Activated T-cell treated with anti-CD3 and anti-CD28 coated beads for 4 hours (primary cell): ENCODE data around the gene ZP1.
"Not testable (repeated sequence)": the region's sequence is repeated elsewhere in the genome, so short reads cannot be mapped to it uniquely, and the experiment has no call there.

ENCODE experiments used
- DNase-seq: peaks from one replicate; pipeline ENCODE4 v3.0.0-alpha.2; 2020

ZP1 gene, protein sequence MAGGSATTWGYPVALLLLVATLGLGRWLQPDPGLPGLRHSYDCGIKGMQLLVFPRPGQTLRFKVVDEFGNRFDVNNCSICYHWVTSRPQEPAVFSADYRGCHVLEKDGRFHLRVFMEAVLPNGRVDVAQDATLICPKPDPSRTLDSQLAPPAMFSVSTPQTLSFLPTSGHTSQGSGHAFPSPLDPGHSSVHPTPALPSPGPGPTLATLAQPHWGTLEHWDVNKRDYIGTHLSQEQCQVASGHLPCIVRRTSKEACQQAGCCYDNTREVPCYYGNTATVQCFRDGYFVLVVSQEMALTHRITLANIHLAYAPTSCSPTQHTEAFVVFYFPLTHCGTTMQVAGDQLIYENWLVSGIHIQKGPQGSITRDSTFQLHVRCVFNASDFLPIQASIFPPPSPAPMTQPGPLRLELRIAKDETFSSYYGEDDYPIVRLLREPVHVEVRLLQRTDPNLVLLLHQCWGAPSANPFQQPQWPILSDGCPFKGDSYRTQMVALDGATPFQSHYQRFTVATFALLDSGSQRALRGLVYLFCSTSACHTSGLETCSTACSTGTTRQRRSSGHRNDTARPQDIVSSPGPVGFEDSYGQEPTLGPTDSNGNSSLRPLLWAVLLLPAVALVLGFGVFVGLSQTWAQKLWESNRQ

DNA sequence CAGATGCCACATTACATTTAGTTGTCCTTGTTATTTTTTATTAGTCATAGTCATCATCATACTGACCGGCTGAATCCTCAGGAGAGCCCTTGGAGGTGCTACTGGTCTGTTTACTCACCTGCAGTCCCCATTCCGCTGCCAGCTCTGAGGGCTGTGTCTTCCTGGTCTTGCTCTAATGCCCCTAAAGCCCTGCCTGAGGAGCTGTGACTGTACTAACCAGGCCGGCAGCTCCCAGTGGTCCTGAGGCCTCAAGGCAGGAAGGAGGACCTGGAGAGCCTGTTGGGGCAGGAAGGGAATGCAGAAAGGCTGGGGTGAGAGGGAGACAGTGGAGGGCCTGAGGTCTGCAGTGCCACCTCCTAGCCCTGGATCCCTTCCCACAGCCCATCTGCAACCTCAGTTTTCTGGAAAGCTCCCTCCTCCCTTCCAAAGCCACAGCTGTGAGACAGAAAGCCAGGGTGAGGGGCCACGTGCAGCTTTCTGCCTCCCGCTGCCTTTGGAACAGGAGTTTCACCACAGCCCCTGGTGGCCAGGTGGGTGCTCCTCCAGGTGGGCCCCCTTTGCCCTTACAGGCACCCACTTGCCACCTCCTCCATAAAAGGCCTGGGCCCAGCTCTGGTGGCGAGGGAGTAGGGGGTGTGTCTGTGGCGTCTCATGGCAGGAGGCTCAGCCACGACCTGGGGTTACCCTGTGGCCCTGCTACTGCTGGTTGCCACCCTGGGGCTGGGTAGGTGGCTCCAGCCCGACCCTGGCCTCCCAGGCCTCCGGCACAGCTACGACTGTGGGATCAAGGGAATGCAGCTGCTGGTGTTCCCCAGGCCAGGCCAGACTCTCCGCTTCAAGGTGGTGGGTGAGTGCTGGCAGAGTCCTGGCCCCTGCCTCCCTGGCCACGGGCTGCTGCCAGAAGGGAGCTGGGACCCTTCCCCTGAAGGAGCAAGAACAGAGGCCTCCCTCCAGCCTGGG lies at the start of gene ZP1:
ZP1 (plus strand) TSS at position 632 of the 960 bp plus-strand sequence; CDS start at position 652, 20 bp downstream.
- DNase-seq = no peak

GRCh38 chr11:60818057-60818456 lies 49.3 kb upstream of the ZP1 start:
- no peak for DNase-seq

- no peak for DNase-seq
Measured at GRCh38 chr11:60821827-60822599, 45.3 kb upstream of the ZP1 start.

DNA sequence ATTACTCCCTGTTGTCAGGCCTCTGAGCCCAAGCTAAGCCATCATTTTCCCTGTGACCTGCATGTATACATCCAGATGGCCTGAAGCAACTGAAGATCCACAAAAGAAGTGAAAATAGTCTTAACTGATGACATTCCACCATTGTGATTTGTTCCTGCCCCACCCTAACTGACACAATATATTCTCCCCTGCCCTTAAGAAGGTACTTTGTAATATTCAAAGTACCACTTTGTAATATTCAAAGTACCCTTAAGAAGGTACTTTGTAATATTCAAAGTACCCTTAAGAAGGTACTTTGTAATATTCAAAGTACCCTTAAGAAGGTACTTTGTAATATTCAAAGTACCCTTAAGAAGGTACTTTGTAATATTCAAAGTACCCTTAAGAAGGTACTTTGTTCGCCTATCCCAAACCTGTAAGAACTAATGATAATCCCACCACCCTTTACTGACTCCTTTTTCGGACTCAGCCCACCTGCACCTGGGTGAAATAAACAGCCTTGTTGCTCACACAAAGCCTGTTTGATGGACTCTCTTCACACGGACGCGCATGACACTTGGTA lies 43.5 kb upstream of the ZP1 start:
- not testable (repeated sequence) for DNase-seq

DNA sequence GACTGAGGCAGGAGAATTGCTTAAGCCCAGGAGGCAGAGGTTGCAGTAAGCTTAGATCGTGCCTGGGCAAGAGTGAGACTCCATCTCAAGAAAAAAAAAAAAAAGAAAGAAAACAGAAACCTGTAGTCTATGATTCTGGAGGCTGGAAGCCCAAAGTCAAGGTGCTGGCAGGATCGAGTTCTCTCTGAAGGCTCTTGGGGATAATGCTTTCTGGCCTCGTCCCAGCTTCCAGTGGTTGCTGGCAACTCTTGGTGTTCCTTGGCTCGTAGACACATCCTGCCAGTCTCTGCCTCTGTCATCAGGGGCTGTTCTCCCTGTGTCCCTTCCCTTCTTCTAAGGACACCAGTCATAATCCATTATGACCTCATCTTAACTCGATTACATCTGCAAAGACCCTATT lies 42.2 kb upstream of the ZP1 start:
- DNase-seq = no peak

- no peak for DNase-seq
Measured at GRCh38 chr11:60825790-60826189, 41.6 kb upstream of the ZP1 start.

DNA sequence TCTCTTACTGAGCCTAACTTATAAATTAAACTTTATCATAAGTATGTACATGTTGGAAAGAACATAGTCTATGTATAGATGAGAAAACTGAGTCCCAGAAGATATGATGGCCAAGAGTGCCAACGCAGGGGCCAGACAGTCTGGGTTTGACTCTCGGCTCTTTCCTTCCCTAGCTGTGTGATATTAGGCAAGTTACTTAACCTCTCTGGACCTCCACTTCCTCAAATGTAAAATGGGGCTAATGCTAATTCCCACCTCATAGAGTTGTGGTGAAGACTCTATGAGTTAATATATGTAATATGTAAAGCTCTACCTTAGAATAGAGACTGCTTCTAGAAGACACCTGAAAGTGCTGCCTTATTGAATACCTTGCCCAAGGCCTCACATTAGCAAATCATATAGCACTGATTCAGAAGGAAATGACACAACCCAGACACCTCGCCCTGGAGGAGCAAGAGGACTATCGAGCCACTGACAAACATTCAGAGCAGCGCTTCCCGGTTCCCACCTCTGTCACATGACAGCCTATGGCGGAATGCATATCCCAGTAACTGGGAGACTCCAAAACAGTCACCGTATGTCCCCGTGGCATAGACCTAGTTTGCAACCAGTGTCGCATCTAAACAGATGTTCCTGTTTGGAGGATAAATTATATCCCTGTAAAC lies 36.7 kb upstream of the ZP1 start:
- DNase-seq = peak; percentile 22

- peak; percentile 71 for DNase-seq
Measured at GRCh38 chr11:60831143-60831500, 36.2 kb upstream of the ZP1 start.

DNA sequence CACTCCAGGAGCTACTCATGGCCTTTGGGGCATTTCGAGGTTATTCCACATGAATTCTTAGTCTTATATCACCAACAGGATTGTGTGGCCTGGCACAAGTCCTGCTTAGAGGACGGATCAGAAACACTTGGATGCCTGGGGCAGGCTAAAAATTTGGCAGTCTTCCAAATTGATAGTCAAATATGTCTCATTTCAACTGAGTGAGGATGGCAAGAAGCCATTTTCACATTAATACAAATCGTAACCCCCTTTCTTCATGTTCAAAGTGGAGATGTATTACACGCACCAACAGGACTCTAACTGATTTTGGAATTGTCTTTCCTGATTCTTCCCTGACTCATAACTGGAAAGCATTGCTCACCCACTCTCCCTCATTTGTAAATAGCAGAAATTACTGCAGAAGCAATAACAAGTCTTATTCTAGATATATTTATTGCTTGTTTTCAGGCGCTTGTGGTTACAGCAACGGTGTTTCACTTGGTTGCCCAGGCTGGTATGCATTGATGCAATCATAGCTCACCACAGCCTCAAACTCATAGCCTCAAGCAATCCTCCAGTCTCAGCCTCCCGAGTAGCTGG lies 35.8 kb upstream of the ZP1 start:
- no peak for DNase-seq

GRCh38 chr11:60834742-60835533 lies 32.4 kb upstream of the ZP1 start:
- no peak for DNase-seq

DNA sequence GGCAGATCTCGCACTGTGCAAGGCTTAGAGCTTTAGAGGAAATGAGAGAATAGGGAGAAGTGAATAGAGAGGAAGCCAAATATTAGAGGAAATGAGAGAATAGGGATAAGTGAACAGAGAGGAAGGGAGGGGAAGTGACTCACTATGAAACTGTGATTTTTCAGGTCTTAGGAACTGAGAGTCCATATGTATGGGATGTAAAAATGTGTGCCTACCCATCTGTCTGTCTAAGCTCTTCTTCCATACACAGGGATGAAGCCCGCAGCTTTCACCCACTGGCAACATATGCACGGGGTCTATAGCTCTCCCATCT lies 31.9 kb upstream of the ZP1 start:
- no peak for DNase-seq

GRCh38 chr11:60836866-60837515 lies 30.4 kb upstream of the ZP1 start:
- no peak for DNase-seq

- no peak for DNase-seq
Measured at GRCh38 chr11:60838132-60838531, 29.2 kb upstream of the ZP1 start.

DNA sequence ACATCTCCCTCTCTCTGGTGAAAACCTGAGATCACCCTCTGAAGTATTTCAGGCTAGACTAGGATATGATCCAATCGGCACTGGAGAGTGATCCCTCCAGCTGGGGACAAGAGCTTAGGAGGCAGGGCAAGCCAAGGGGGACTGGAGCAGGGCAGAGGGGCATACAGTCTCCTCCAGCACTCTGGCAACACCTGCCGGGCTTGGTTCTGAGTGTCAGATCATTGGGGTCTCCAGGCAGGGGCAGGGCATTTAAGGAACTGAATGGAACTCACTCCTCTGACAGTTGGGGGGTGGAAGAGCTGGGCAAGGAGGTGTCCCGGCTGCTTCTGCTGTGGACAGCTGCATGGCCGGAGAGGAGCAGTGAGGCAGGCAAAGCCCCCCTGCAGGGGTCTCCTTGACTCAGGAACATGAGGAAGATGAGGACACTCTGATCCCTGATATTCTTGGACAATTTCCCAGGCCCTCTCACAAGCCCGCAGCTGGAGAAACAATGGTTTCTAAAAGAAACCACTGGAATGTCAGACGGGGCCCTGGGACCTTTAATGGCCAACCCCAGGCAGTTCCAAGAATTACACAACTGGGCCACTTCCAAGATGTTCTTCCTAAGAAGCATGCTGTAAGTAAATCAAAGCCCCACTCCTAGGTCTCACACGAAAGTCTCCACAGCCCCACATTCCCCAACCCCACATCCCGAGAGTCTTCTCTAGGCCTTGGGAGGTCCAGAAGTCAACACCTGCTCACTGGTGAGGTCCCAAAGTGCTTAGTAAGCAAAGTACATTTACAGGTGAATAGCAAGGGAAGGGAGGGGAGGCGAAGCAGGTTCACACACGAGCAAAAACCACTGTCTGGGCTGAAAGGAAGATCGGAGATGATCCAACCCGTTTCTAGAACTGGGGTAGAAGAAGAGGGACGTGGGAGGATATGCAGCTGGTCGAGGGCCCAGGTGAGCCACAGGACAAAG lies 26.6 kb upstream of the ZP1 start:
- DNase-seq = no peak

DNA sequence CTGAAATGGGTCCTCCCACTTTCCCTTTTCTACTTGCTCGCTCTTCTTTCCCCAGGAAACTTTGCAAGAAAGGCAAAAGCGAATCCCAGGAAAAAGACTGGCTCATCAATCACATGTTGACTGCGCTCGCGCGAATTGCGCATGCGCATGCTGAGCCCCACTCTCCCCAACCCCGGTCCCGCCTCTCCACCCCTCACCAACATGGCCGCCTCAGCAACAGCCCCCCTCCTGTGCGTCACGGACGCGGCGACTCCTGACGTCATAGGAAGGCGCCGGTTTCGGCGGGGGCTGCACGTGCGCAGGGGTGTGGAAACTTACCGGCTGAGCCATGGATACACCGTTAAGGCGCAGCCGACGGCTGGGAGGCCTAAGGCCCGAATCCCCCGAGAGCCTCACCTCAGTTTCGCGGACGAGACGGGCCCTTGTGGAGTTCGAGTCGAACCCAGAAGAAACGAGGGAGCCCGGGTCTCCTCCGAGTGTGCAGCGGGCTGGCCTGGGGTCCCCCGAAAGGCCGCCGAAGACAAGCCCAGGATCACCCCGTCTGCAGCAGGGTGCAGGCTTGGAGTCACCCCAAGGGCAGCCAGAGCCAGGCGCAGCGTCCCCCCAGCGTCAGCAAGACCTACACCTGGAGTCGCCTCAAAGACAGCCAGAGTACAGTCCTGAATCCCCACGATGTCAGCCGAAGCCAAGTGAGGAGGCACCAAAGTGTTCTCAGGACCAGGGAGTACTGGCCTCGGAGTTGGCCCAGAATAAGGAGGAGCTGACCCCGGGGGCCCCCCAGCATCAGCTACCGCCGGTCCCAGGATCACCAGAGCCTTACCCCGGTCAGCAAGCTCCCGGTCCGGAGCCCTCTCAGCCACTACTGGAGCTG lies 25.3 kb upstream of the ZP1 start, which contains the start of gene CCDC86:
CCDC86 (plus strand) TSS at position 317 of the 871 bp plus-strand sequence; CDS start at position 329, 12 bp downstream.
- peak; percentile 100 for DNase-seq

GRCh38 chr11:60842668-60843600 lies 24.4 kb upstream of the ZP1 start:
- DNase-seq = no peak
